Keratinocyte (primary cell): ENCODE results near the gene CSK. TPM values are rescaled to one million over a fixed set of nuclear protein-coding genes. Genes with fewer than 3 reads are reported as not detected.

ENCODE experiments used
- DNase-seq: peaks from one replicate; pipeline ENCODE4 v3.0.0-alpha.2; 2011; ENCODE audit warnings: low read depth, missing footprints, low spot score
- FAIRE-seq: peaks from 2 replicates; lab custom pipeline; 2011; peaks lifted over from hg19 to GRCh38; lab: Jason Lieb, UNC
- H2AFZ ChIP-seq: 2 replicates; pipeline ENCODE4 v1.6.0; 2012; ENCODE audit warnings: low read length, control low read depth, inconsistent platforms; ENCODE audit not compliant: control insufficient read depth
- H3K27ac ChIP-seq: 2 replicates; pipeline ENCODE4 v1.5.1; 2011; ENCODE audit warnings: low read length; ENCODE audit not compliant: control insufficient read depth, insufficient read depth
- H3K27me3 ChIP-seq: 3 replicates; pipeline ENCODE4 v1.6.0; 2011; ENCODE audit warnings: low read length; ENCODE audit not compliant: control insufficient read depth, insufficient read depth; ENCODE audit errors: extremely low read depth
- H3K36me3 ChIP-seq, 2 experiments: 2 replicates in 1 of 2; 3 replicates in 1 of 2; pipeline ENCODE4 v1.5.1; 2011; ENCODE audit warnings: low read length in 2 of 2, mild to moderate bottlenecking in 1 of 2; ENCODE audit not compliant: control insufficient read depth in 2 of 2, insufficient read depth in 2 of 2; ENCODE audit errors: extremely low read depth in 1 of 2
- H3K4me1 ChIP-seq: 3 replicates; pipeline ENCODE4 v1.5.1; 2011; ENCODE audit warnings: low read length; ENCODE audit not compliant: control insufficient read depth, insufficient read depth; ENCODE audit errors: extremely low read depth
- H3K4me2 ChIP-seq: 3 replicates; pipeline ENCODE4 v1.6.0; 2011; ENCODE audit warnings: low read depth, low read length; ENCODE audit not compliant: control insufficient read depth, insufficient read depth; ENCODE audit errors: extremely low read depth
- H3K4me3 ChIP-seq, 3 experiments: fragments of 200-600 bp in 1 of 3; sonication (generic) in 1 of 3; 2 replicates in 2 of 3; 3 replicates in 1 of 3; pipeline ENCODE4 v1.5.1; 2011 to 2016; ENCODE audit warnings: low read length in 3 of 3, mild to moderate bottlenecking in 3 of 3, control low read depth in 2 of 3, inconsistent platforms in 1 of 3, low read depth in 1 of 3, mixed read lengths in 1 of 3, mixed run types in 1 of 3, moderate library complexity in 1 of 3; ENCODE audit not compliant: control insufficient read depth in 2 of 3, insufficient read depth in 2 of 3; ENCODE audit errors: extremely low read depth in 1 of 3
- H3K79me2 ChIP-seq: 2 replicates; pipeline ENCODE4 v1.6.0; 2012; ENCODE audit warnings: low read length; ENCODE audit not compliant: control insufficient read depth, insufficient read depth
- H3K9ac ChIP-seq: 3 replicates; pipeline ENCODE4 v1.6.0; 2011; ENCODE audit warnings: low read length; ENCODE audit not compliant: control insufficient read depth, insufficient read depth; ENCODE audit errors: extremely low read depth
- H3K9me1 ChIP-seq: 3 replicates; pipeline ENCODE4 v1.6.0; 2011; ENCODE audit warnings: low read length; ENCODE audit not compliant: control insufficient read depth, insufficient read depth; ENCODE audit errors: extremely low read depth
- H3K9me3 ChIP-seq: 2 replicates; pipeline ENCODE4 v1.5.1; 2012; ENCODE audit warnings: low read depth, low read length; ENCODE audit not compliant: control insufficient read depth
- H4K20me1 ChIP-seq: 3 replicates; pipeline ENCODE4 v1.6.0; 2011; ENCODE audit warnings: low read length; ENCODE audit not compliant: control insufficient read depth, insufficient read depth; ENCODE audit errors: extremely low read depth
- EZH2 ChIP-seq: IDR thresholded peaks from one replicate; pipeline ENCODE4 v1.6.1; 2012; ENCODE audit warnings: inconsistent platforms, mild to moderate bottlenecking, low read length, moderate library complexity
- dilution Hi-C: fragments of 300-500 bp; cut with MboI; formaldehyde crosslinking; loops from one replicate; pipeline ENCODE4 v1.7.0; 2020; ENCODE audit warnings: low sequenced_read_pairs; ENCODE audit not compliant: extremely low pct_ligation_motif_present
- polyA plus RNA-seq, 5 experiments: library from polyadenylated mRNA; depleted of rRNA in 3 of 5; stranded (reverse) in 3 of 5; stranded (forward) in 1 of 5; unstranded in 1 of 5; fragments of >200 nt; gene quantifications; 1 replicate in 1 of 5; 2 replicates in 3 of 5; 3 replicates in 1 of 5; pipeline versions ENCODE4 v1.2.1 to v1.2.3, GENCODE V29; 2011 to 2012; ENCODE audit warnings: missing spikeins in 2 of 5, low read depth in 1 of 5, low replicate concordance in 1 of 5
- TF ChIP-seq, protein P1 (sequence below), 3 experiments: IDR thresholded peaks in 1 of 3; conservative IDR thresholded peaks in 1 of 3; optimal IDR thresholded peaks in 1 of 3; 2 replicates in 2 of 3; 3 replicates in 1 of 3; pipeline versions ENCODE3 to v1.5.1; 2011; ENCODE audit warnings: low read length in 3 of 3, mild to moderate bottlenecking in 3 of 3, moderate library complexity in 2 of 3, control low read depth in 1 of 3, inconsistent platforms in 1 of 3; ENCODE audit not compliant: insufficient read depth in 2 of 3; ENCODE audit errors: extremely low read depth in 1 of 3

Gene CSK
- polyA plus RNA-seq, 1 donor (not counting 4 experiments of a cell fraction or from before 2014, with no cell fraction given) = 17.2 TPM

DNA sequence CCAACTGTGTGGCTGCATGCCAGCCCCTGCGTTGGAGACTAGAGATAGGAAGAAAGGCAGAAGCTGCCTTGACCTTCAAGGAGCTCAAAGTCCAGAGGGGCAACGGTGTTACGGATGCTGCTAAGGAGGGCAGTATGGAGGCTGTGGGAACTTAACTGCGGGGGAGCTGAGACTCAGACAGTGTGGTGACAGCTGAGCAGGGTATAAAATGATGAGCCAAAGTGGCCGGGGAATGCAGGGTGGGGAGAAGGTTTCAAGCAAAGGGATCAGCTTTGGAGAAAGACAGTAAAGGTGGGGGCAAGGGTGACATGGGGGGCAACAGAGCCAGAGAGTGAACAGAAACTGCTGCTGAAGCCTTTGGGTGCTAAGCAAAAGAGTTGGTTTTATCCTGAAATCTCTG, 39.5 kb upstream of the CSK start:
- no peak for DNase-seq
- H3K27ac ChIP-seq = no peak overlapping the region
- H3K9ac ChIP-seq = no peak overlapping the region
- H3K4me1 ChIP-seq = no peaks in the 10 kb centered on the region
- TF ChIP-seq, protein P1, sequence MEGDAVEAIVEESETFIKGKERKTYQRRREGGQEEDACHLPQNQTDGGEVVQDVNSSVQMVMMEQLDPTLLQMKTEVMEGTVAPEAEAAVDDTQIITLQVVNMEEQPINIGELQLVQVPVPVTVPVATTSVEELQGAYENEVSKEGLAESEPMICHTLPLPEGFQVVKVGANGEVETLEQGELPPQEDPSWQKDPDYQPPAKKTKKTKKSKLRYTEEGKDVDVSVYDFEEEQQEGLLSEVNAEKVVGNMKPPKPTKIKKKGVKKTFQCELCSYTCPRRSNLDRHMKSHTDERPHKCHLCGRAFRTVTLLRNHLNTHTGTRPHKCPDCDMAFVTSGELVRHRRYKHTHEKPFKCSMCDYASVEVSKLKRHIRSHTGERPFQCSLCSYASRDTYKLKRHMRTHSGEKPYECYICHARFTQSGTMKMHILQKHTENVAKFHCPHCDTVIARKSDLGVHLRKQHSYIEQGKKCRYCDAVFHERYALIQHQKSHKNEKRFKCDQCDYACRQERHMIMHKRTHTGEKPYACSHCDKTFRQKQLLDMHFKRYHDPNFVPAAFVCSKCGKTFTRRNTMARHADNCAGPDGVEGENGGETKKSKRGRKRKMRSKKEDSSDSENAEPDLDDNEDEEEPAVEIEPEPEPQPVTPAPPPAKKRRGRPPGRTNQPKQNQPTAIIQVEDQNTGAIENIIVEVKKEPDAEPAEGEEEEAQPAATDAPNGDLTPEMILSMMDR (optimal IDR thresholded peaks at IDR 0.05 in 1 of 3, IDR thresholded peaks at IDR 0.05 in 1 of 3, conservative IDR thresholded peaks at IDR 0.05 in 1 of 3; ENCODE audit: extremely low read depth in 1 of 3, insufficient read depth in 2 of 3, low read length in 3 of 3) = no peak
- TF ChIP-seq EZH2 = no peak
- dilution Hi-C loops = no loop called here
- no peak for FAIRE-seq
- no peaks in the 10 kb centered on the region for H3K79me2 ChIP-seq
- no peak overlapping the region for H3K4me3 ChIP-seq
- no peaks in the 10 kb centered on the region for H3K9me1 ChIP-seq
- no peaks in the 10 kb centered on the region for H4K20me1 ChIP-seq
- H3K27me3 ChIP-seq = no peaks in the 10 kb centered on the region
- H3K36me3 ChIP-seq = no peaks in the 10 kb centered on the region
- peaks cover 2% of the 10 kb centered on the region for H3K9me3 ChIP-seq
- no peak overlapping the region for H3K4me2 ChIP-seq
- H2AFZ ChIP-seq = no peak overlapping the region

DNA sequence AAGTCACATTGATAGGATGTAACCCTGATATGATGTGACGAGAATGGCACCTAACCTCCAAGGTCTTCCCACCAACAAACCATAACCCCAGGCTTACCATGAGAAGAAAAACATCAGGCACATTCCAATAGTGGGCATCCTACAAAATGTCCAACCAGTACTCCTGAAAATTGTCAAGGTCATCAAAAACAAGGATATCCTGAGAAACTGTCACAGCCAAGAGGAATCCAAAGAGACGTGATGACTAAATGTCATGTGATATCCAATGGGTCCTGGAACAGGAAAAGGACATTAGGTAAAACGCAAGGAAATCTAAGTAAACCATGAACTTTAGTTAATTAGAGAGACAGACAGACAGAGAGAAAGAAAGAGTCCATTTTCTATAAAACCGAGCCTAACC, 35.5 kb upstream of the CSK start:
- dilution Hi-C loops = no loop called here
- Histone ChIP-seq H3K4me1 (no peaks in the 10 kb centered on the region), H3K36me3 (no peaks in the 10 kb centered on the region), H3K4me2 (no peak overlapping the region), H3K9me1 (no peaks in the 10 kb centered on the region), H3K9ac (no peak overlapping the region), H3K27ac (no peak overlapping the region), H2AFZ (no peak overlapping the region), H3K4me3 (no peak overlapping the region), H3K9me3 (peaks cover 2% of the 10 kb centered on the region), H3K79me2 (no peaks in the 10 kb centered on the region), H3K27me3 (no peaks in the 10 kb centered on the region), H4K20me1 (no peaks in the 10 kb centered on the region)
- FAIRE-seq = no peak
- TF ChIP-seq, protein P1 (optimal IDR thresholded peaks at IDR 0.05 in 1 of 3, IDR thresholded peaks at IDR 0.05 in 1 of 3, conservative IDR thresholded peaks at IDR 0.05 in 1 of 3; ENCODE audit: extremely low read depth in 1 of 3, insufficient read depth in 2 of 3, low read length in 3 of 3) = no peak
- DNase-seq = no peak
